Liver (tissue), 9 donors: ENCODE data around the gene ANKMY1. TPM values are rescaled to one million over a fixed set of nuclear protein-coding genes. Genes with fewer than 3 reads are reported as not detected.

Source experiments
- DNase-seq: peaks from one replicate; pipeline ENCODE4 v3.0.0-alpha.2; 2017; ENCODE audit warnings: low spot score
- H3K27ac ChIP-seq, 2 donors: one replicate each; pipeline ENCODE4 v1.7.0; 2013; ENCODE audit warnings: inconsistent platforms in 2 of 2, low read length in 2 of 2, control low read depth in 1 of 2, low read depth in 1 of 2, mild to moderate bottlenecking in 1 of 2
- H3K27me3 ChIP-seq, 4 donors: one replicate each; pipeline versions ENCODE4 v1.6.1 to v1.7.0; 2013; ENCODE audit warnings: low read length in 3 of 4, inconsistent platforms in 1 of 4, mild to moderate bottlenecking in 1 of 4, moderate library complexity in 1 of 4; ENCODE audit not compliant: control insufficient read depth in 4 of 4, insufficient read depth in 4 of 4
- H3K36me3 ChIP-seq, 4 donors: one replicate each; pipeline versions ENCODE4 v1.6.1 to v1.7.0; 2013; ENCODE audit warnings: low read length in 3 of 4, mild to moderate bottlenecking in 3 of 4, low read depth in 1 of 4, moderate library complexity in 1 of 4; ENCODE audit not compliant: control insufficient read depth in 4 of 4, insufficient read depth in 3 of 4
- H3K4me1 ChIP-seq, 4 donors: one replicate each; pipeline versions ENCODE4 v1.6.1 to v1.7.0; 2013; ENCODE audit warnings: low read length in 3 of 4, mild to moderate bottlenecking in 3 of 4, moderate library complexity in 1 of 4; ENCODE audit not compliant: control insufficient read depth in 4 of 4, insufficient read depth in 4 of 4
- H3K4me3 ChIP-seq, 3 donors: one replicate each; pipeline versions ENCODE4 v1.6.1 to v1.7.0; 2013; ENCODE audit warnings: low read length in 3 of 3, control low read depth in 1 of 3, low read depth in 1 of 3, mild to moderate bottlenecking in 1 of 3
- H3K9ac ChIP-seq, 2 donors: one replicate each; pipeline ENCODE4 v1.7.0; 2013; ENCODE audit warnings: low read length in 2 of 2, mild to moderate bottlenecking in 2 of 2, moderate library complexity in 2 of 2, control low read depth in 1 of 2, low read depth in 1 of 2
- H3K9me3 ChIP-seq, 4 donors: one replicate each; pipeline versions ENCODE4 v1.6.1 to v1.7.0; 2013; ENCODE audit warnings: low read length in 3 of 4; ENCODE audit not compliant: control insufficient read depth in 4 of 4
- ATF3 ChIP-seq: IDR thresholded peaks from 2 replicates; pipeline ENCODE4 v1.6.1; 2016; ENCODE audit warnings: antibody characterized with exemption
- CTCF ChIP-seq: fragments of 150-350 bp; IDR thresholded peaks from 2 replicates; pipeline ENCODE4 v1.5.1; 2017; ENCODE audit warnings: improper control_type of control experiment, low read depth, low read length; ENCODE audit not compliant: missing input control
- EGR1 ChIP-seq, 2 donors: IDR thresholded peaks; 2 replicates each; pipeline ENCODE4 v1.6.1; 2016 to 2018; ENCODE audit warnings: antibody characterized with exemption in 2 of 2, low read depth in 2 of 2
- FOXA1 ChIP-seq: IDR thresholded peaks from 2 replicates; pipeline ENCODE4 v1.6.1; 2016; ENCODE audit warnings: antibody characterized with exemption
- GABPA ChIP-seq, 2 donors: IDR thresholded peaks in 1 of 2; conservative IDR thresholded peaks in 1 of 2; 2 replicates each; pipeline ENCODE4 v1.6.1; 2016; ENCODE audit warnings: antibody characterized with exemption in 2 of 2, mild to moderate bottlenecking in 1 of 2, moderate library complexity in 1 of 2
- HNF4A ChIP-seq, 2 donors: conservative IDR thresholded peaks; 2 replicates each; pipeline ENCODE4 v1.6.1; 2016; ENCODE audit warnings: antibody characterized with exemption in 2 of 2, mild to moderate bottlenecking in 2 of 2
- HNF4G ChIP-seq: IDR thresholded peaks from 2 replicates; pipeline ENCODE4 v1.6.1; 2016; ENCODE audit warnings: antibody characterized with exemption
- JUND ChIP-seq, 2 donors: IDR thresholded peaks; 2 replicates each; pipeline ENCODE4 v1.6.1; 2016; ENCODE audit warnings: antibody characterized with exemption in 2 of 2
- NR2F2 ChIP-seq: IDR thresholded peaks from 2 replicates; pipeline ENCODE4 v1.6.1; 2016; ENCODE audit warnings: antibody characterized with exemption
- RAD21 ChIP-seq, 2 donors: IDR thresholded peaks; 2 replicates each; pipeline ENCODE4 v1.6.1; 2016; ENCODE audit warnings: antibody characterized with exemption in 2 of 2, mild to moderate bottlenecking in 2 of 2
- REST ChIP-seq: IDR thresholded peaks from 2 replicates; pipeline ENCODE4 v1.6.1; 2016; ENCODE audit warnings: antibody characterized with exemption, mild to moderate bottlenecking
- RXRA ChIP-seq, 2 donors: IDR thresholded peaks; 2 replicates each; pipeline ENCODE4 v1.6.1; 2017 to 2018; ENCODE audit warnings: antibody characterized with exemption in 2 of 2, mild to moderate bottlenecking in 1 of 2
- SP1 ChIP-seq: IDR thresholded peaks from 2 replicates; pipeline ENCODE4 v1.6.1; 2018; ENCODE audit warnings: antibody characterized with exemption, mild to moderate bottlenecking
- TAF1 ChIP-seq: conservative IDR thresholded peaks from 2 replicates; pipeline ENCODE4 v1.6.1; 2016; ENCODE audit warnings: antibody characterized with exemption, mild to moderate bottlenecking
- YY1 ChIP-seq: IDR thresholded peaks from 2 replicates; pipeline ENCODE4 v1.6.1; 2016; ENCODE audit warnings: antibody characterized with exemption, mild to moderate bottlenecking
- ZBTB33 ChIP-seq: IDR thresholded peaks from 2 replicates; pipeline ENCODE4 v1.6.1; 2016; ENCODE audit warnings: antibody characterized with exemption
- WGBS: extraction: QIAGEN DNeasy Blood & Tissue Kit; methylation state at CpG from one replicate; pipeline ENCODE4 v1.1.7; 2013; 5-methylcytosine and 5-hydroxymethylcytosine counted together
- polyA plus RNA-seq, 2 donors: library from polyadenylated mRNA; stranded (reverse) in 1 of 2; unstranded in 1 of 2; fragments of 200-250 nt in 1 of 2; fragments of >200 nt in 1 of 2; fragmentation: Nextera tagmentation in 1 of 2; extraction: Ambion mirVana in 1 of 2; gene quantifications; one replicate each; pipeline versions ENCODE4 v1.2.1 to v1.2.3, GENCODE V29; 2013 to 2015
- total RNA-seq, 2 donors: library from RNA; depleted of rRNA; stranded (reverse); fragments of >200 nt; gene quantifications; one replicate each; pipeline ENCODE4 v1.2.3, GENCODE V29; 2014
- donor health status: healthy.
- donor health status: healthy.
- donor health status: healthy.
- donor health status: healthy.
- donor health status: healthy.

The ANKMY1 gene
- total and polyA plus RNA-seq, 4 donors, result 2.5 to 12.8 (median 4.2) TPM

DNA sequence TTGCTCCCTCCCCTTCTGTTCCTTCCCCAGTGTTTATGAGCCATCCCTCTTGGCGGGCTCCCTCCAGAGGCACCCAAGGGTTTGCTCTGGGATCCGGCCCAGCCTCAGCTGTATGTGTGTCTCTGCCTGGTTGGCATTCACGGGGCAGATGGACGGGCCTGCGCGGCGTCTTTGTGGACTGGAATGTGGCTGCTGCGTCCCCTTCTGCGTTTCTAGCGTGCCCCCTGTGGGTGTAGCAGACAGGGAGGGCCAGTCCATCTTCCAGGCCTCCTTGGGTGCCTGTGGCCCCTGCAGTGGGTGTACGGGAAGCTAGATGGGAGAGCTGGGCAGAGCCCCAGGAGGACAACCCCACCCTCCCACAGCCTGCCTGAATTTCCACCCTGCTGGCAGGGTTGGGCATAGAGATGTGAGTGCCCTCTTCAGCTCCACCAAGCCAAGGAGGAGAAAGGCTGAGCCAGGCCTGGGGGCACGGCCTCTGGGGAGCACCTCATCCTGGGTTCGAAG, 106.6 kb downstream of the ANKMY1 start:
- no peaks in the 10 kb centered on the region for H3K27me3 ChIP-seq
- WGBS, result 89% methylated on average over 13 of the region's 13 CpGs

DNA sequence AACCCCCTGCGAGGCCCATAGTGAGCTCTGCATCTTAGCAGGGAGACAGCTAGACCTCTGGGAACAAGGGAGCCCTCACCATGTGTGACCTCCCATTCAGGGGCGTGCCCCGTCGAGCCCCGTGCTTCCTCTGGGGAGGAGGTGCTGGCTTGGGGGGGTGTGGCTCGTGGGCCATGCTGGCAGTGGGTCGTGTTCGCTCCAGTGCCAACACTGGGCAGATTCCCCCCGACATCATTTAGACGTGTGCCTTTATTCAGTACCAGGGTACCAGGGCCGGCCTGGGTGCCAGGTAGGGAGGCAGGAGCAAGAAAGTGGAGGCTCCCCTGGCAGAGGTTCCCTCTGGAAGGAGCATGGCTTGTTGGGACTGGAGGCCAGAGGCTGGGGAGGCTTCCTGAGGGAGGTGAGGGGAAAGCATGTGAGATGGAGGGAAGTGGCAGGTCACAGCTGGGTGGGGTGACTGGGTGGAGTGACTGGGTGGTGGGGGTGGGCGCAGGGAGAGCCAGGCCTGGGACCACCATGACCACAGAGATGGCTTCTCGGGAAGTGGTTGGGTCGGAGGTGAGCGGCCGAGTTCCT, 107.2 kb downstream of the ANKMY1 start:
- H3K27me3 ChIP-seq, result no peaks in the 10 kb centered on the region

More for the DNA sequence above, 106.6 kb downstream of the ANKMY1 start:
- TF ChIP-seq SP1, result no peak
- no peak for TF ChIP-seq ZBTB33
- TF ChIP-seq CTCF, result no peak
- TF ChIP-seq EGR1 (IDR thresholded peaks at IDR 0.05; ENCODE audit: low read depth in 2 of 2), result no peak
- no peak for TF ChIP-seq GABPA (IDR thresholded peaks at IDR 0.05 in 1 of 2, conservative IDR thresholded peaks at IDR 0.05 in 1 of 2)
- no peak for TF ChIP-seq ATF3
- no peak for TF ChIP-seq JUND (IDR thresholded peaks at IDR 0.05)
- no peak for TF ChIP-seq HNF4G
- TF ChIP-seq NR2F2, result no peak
- TF ChIP-seq HNF4A (conservative IDR thresholded peaks at IDR 0.05), result no peak
- no peak for TF ChIP-seq RAD21 (IDR thresholded peaks at IDR 0.05)
- TF ChIP-seq FOXA1, result no peak
- no peak for TF ChIP-seq TAF1
- peaks cover 3 to 17% (median 8%) of the 10 kb centered on the region in 4 donors for H3K4me1 ChIP-seq
- no peak for DNase-seq
- no peak overlapping the region for H3K4me3 ChIP-seq
- H3K36me3 ChIP-seq, result no peaks in the 10 kb centered on the region
- H3K9me3 ChIP-seq, result no peaks in the 10 kb centered on the region
- H3K9ac ChIP-seq, result no peak overlapping the region
- H3K27ac ChIP-seq, result no peak overlapping the region

More for the DNA sequence above, 107.2 kb downstream of the ANKMY1 start:
- Histone ChIP-seq H3K27ac (no peak overlapping the region), H3K36me3 (no peaks in the 10 kb centered on the region), H3K9me3 (no peaks in the 10 kb centered on the region), H3K9ac (no peak overlapping the region), H3K4me3 (no peak overlapping the region), H3K4me1 (peaks cover 3 to 17% (median 8%) of the 10 kb centered on the region in 4 donors)
- WGBS, result 88% methylated on average over 16 of the region's 16 CpGs
- no peak for DNase-seq
- no peak for TF ChIP-seq HNF4A (conservative IDR thresholded peaks at IDR 0.05)
- TF ChIP-seq RXRA (IDR thresholded peaks at IDR 0.05), result no peak
- TF ChIP-seq EGR1 (IDR thresholded peaks at IDR 0.05; ENCODE audit: low read depth in 2 of 2), result no peak
- TF ChIP-seq REST, result no peak
- TF ChIP-seq CTCF, result no peak
- no peak for TF ChIP-seq NR2F2
- no peak for TF ChIP-seq SP1
- TF ChIP-seq YY1, result no peak
- TF ChIP-seq FOXA1, result no peak
